Lower leg skin (tissue), 4 donors: ENCODE data around the gene GLG1. TPM values are rescaled to one million over a fixed set of nuclear protein-coding genes. Genes with fewer than 3 reads are reported as not detected.

Experiments used
- DNase-seq, 2 donors: peaks; one replicate each; pipeline ENCODE4 v3.0.0-alpha.2; 2019; ENCODE audit warnings: low spot score in 2 of 2
- H3K4me3 ChIP-seq: fragments of 200-600 bp; sonication (generic); 2 replicates; pipeline ENCODE4 v1.5.1; 2017; ENCODE audit warnings: mild to moderate bottlenecking, low read depth; ENCODE audit not compliant: poor library complexity, severe bottlenecking
- POLR2A ChIP-seq, 2 donors: fragments of 450-650 bp; IDR thresholded peaks; one replicate each; pipeline ENCODE4 v1.6.1; 2016 to 2017; ENCODE audit warnings: antibody characterized with exemption in 2 of 2, mild to moderate bottlenecking in 1 of 2, moderate library complexity in 1 of 2
- WGBS, 2 donors: methylation state at CpG; one replicate each; pipeline ENCODE4 v1.1.5; 2018; 5-methylcytosine and 5-hydroxymethylcytosine counted together
- intact Hi-C: fragments of 100-400 bp; cut with DNase I; formaldehyde crosslinking; loops from one replicate; pipeline ENCODE4 v1.15.0; 2023; ENCODE audit warnings: low total_unique reads
- total RNA-seq, 4 donors: library from RNA; depleted of rRNA; stranded (reverse); fragments of >200 nt; gene quantifications; one replicate each; pipeline ENCODE4 v1.1.0, GENCODE V29; 2016
- TF ChIP-seq, protein P1 (sequence below), 3 donors: fragments of 450-650 bp; IDR thresholded peaks; one replicate each; pipeline ENCODE4 v1.5.1; 2016; ENCODE audit warnings: antibody characterized with exemption in 3 of 3, mild to moderate bottlenecking in 3 of 3, moderate library complexity in 2 of 3

The GLG1 gene
- total RNA-seq, 4 donors from 2014 or later = 64.7 to 113 (median 92.5) TPM

DNA sequence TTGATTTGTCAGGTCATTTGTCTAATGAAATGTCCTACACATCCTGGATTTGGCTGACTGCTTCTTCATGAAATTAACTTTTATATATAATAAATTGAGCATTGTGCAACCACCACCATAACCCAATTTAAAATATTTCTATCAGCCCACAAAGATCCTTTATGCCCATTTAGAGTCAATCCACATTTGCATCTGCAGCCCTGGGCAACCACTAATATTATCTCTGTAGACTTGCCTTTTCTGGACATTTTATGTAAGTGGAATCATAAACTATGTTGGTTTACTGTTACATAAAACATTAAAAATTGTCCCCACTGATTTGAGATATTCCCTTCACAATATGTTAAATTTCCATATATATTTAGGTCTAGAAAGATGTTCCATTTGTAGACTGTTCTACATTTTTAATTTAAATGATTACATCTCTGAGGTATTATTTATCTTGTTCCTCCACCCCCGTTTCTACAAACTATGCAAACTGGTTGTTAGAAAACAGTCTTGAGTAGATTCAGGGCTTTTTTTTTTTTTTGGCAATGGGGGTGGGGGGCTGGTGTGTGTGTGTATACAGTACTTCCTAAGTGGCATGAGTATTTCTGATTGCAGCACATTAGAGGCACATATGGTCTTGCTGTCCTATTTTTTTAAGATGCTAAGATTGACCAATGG is 43.1 kb upstream of the GLG1 start:
- no peak for DNase-seq
- intact Hi-C loops = no loop called here
- WGBS, 2 donors = 61 to 69% methylated on average over 1 of the region's 1 CpG
- no peak overlapping the region for H3K4me3 ChIP-seq
- TF ChIP-seq POLR2A (IDR thresholded peaks at IDR 0.05) = no peak
- TF ChIP-seq, protein P1, sequence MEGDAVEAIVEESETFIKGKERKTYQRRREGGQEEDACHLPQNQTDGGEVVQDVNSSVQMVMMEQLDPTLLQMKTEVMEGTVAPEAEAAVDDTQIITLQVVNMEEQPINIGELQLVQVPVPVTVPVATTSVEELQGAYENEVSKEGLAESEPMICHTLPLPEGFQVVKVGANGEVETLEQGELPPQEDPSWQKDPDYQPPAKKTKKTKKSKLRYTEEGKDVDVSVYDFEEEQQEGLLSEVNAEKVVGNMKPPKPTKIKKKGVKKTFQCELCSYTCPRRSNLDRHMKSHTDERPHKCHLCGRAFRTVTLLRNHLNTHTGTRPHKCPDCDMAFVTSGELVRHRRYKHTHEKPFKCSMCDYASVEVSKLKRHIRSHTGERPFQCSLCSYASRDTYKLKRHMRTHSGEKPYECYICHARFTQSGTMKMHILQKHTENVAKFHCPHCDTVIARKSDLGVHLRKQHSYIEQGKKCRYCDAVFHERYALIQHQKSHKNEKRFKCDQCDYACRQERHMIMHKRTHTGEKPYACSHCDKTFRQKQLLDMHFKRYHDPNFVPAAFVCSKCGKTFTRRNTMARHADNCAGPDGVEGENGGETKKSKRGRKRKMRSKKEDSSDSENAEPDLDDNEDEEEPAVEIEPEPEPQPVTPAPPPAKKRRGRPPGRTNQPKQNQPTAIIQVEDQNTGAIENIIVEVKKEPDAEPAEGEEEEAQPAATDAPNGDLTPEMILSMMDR (IDR thresholded peaks at IDR 0.05) = no peak

DNA sequence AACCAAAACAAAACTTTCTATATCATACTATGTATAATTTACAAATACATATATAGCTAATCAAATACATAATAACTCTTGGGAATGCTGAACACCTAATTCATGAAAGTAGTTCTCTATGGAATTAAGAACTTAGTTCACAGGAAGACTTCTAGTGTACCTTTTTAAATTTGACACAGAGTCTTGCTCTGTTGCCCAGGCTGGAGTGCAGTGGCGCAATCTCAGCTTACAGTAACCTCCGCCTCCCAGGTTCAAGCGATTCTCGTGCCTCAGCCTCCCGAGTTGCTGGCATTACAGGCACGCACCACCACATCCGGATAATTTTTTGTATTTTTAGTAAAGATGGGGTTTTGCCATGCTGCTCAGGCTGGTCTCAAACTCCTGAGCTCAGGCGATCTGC is 35.1 kb upstream of the GLG1 start:
- H3K4me3 ChIP-seq = no peak overlapping the region
- TF ChIP-seq POLR2A (IDR thresholded peaks at IDR 0.05) = no peak
- TF ChIP-seq, protein P1 (IDR thresholded peaks at IDR 0.05) = no peak
- DNase-seq = no peak
- intact Hi-C loops = no loop called here
- WGBS, 2 donors = 96 to 98% methylated on average over 8 of the region's 8 CpGs

DNA sequence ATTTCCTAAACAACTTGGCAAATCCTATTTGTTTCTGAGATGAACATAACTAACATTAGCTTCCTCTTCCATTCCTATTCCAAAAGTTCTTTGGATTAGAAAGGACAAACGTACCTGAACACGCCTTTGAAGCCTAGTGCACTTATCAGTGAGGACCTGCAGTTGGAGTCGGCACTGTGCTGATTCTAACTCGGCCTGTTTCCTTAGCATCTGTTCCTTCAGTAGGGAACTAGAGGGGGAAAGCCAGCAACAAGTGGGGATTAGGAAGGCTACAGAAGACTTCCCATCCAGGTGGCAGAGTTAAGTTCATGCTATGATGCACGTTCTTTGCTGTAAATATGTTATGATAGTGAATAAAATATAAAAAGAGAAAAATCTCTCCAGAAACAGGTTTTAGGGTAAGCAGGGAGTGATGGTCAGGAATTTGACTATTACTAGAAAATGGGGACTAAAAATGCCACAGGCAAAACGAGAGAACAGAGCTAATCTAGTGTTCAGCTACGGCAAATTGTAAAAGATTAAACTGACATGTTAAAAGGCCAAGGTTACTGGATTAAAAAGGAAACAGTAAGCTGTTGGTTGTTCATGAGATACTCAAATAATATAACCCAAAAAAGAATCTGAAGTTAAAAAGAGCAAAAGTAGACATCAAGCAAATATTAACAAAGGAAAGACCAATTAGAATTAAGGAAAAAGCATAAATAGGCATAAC is 31.0 kb upstream of the GLG1 start:
- intact Hi-C loops = no loop called here
- no peak overlapping the region for H3K4me3 ChIP-seq
- TF ChIP-seq, protein P1 (IDR thresholded peaks at IDR 0.05) = no peak
- no peak for TF ChIP-seq POLR2A (IDR thresholded peaks at IDR 0.05)
- 78 to 81% methylated on average over 7 of the region's 7 CpGs for WGBS, 2 donors
- no peak for DNase-seq

DNA sequence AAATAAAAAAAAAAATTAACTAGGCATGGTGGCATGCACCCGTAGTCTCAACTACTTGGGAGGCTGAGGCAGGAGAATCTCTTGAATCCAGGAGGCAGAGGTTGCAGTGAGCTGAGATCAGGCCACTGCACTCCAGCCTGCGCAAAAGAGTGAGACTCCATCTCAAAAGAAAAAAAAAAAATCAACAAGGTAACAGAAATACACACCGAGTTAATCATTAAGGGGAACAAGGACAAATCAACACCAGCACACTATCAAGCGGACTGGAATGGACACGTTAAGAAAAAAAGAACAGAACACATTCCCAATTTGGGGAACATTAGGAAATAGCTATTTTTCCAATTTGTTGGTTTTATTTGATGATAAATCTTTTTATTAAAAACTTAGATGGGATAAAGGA is 28.4 kb upstream of the GLG1 start:
- TF ChIP-seq, protein P1 (IDR thresholded peaks at IDR 0.05) = no peak
- TF ChIP-seq POLR2A (IDR thresholded peaks at IDR 0.05) = no peak
- DNase-seq = no peak
- intact Hi-C loops = no loop called here
- no peak overlapping the region for H3K4me3 ChIP-seq
- 77 to 78% methylated on average over 5 of the region's 5 CpGs for WGBS, 2 donors

DNA sequence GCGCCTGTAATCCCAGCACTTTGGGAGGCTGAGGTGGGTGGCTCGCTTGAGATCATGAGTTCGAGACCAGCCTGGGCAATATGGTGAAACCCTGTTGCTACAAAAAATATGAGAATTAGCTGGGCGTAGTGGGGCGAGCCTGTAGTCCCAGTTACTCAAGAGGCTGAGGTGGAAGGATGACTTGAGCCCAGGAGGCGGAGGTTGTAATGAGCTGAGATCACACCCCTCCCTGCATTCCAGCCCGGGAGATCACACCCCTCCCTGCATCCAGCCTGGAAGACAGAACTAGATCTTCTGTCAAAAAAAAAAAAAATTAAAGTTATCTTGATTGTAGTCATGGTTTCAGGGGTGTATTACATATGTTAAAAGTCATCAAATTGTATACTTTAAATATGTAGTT is 26.8 kb upstream of the GLG1 start:
- WGBS, 2 donors = 73 to 80% methylated on average over 7 of the region's 7 CpGs
- intact Hi-C loops = no loop called here

More for the DNA sequence above, 26.8 kb upstream of the GLG1 start:
- no peak overlapping the region for H3K4me3 ChIP-seq
- TF ChIP-seq POLR2A (IDR thresholded peaks at IDR 0.05) = no peak
- TF ChIP-seq, protein P1 (IDR thresholded peaks at IDR 0.05) = no peak
- DNase-seq = no peak
